HG02870 (cell line): ENCODE data around the gene ALDH1L2.

ENCODE experiments used
- ATAC-seq: cut with Tn5 transposase; IDR thresholded peaks from one replicate; pipeline ENCODE4 v1.9.1; 2021; ENCODE audit warnings: mild to moderate bottlenecking, moderate library complexity; ENCODE audit not compliant: unreplicated experiment

ALDH1L2 gene

GRCh38 chr12:105036937-105037649, 47.2 kb downstream of the ALDH1L2 start:
- ATAC-seq: no peak

GRCh38 chr12:105033851-105034250, 50.4 kb downstream of the ALDH1L2 start:
- ATAC-seq: no peak

GRCh38 chr12:105032703-105033357, 51.4 kb downstream of the ALDH1L2 start:
- ATAC-seq: no peak

GRCh38 chr12:105030820-105031807, 53.1 kb downstream of the ALDH1L2 start:
- peak; percentile 85 for ATAC-seq

GRCh38 chr12:105026411-105026810, 57.8 kb downstream of the ALDH1L2 start:
- ATAC-seq: no peak

GRCh38 chr12:105025890-105026289, 58.4 kb downstream of the ALDH1L2 start:
- ATAC-seq: no peak

- no peak for ATAC-seq
These were observed 59.3 kb downstream of the ALDH1L2 start for GRCh38 chr12:105024928-105025327.

- ATAC-seq: no peak
These were observed 63.9 kb downstream of the ALDH1L2 start for GRCh38 chr12:105020241-105020962.

- ATAC-seq: no peak
These were observed 65.5 kb downstream of the ALDH1L2 start for GRCh38 chr12:105018776-105019175.

GRCh38 chr12:105018012-105018411, 66.2 kb downstream of the ALDH1L2 start:
- no peak for ATAC-seq

- ATAC-seq: no peak
These were observed 68.7 kb downstream of the ALDH1L2 start for GRCh38 chr12:105015543-105015942.

- no peak for ATAC-seq
These were observed 69.7 kb downstream of the ALDH1L2 start for GRCh38 chr12:105014603-105015002.

GRCh38 chr12:105013892-105014291, 70.4 kb downstream of the ALDH1L2 start:
- ATAC-seq: no peak

- ATAC-seq: no peak
These were observed 82.8 kb downstream of the ALDH1L2 start for GRCh38 chr12:105001476-105001875.

- ATAC-seq: no peak
These were observed 84.9 kb downstream of the ALDH1L2 start for GRCh38 chr12:104999347-104999685.

- ATAC-seq: no peak
These were observed 85.6 kb downstream of the ALDH1L2 start for GRCh38 chr12:104998423-104999346.

- ATAC-seq: no peak
These were observed 86.7 kb downstream of the ALDH1L2 start for GRCh38 chr12:104997541-104997940.

GRCh38 chr12:104994336-104994735, 89.9 kb downstream of the ALDH1L2 start:
- ATAC-seq: no peak

- no peak for ATAC-seq
These were observed 92.6 kb downstream of the ALDH1L2 start for GRCh38 chr12:104991565-104992128.
